A549 (cell line): ENCODE data around the gene SEMA5A. TPM values are rescaled to one million over a fixed set of nuclear protein-coding genes. Genes with fewer than 3 reads are reported as not detected.

Source experiments
- ATAC-seq, 2 experiments: fragments of 200-7000 bp in 1 of 2; fragments of >200 bp in 1 of 2; cut with Nextera tagmentation in 1 of 2; cut with Tn5 transposase in 1 of 2; 3 replicates each; pipeline versions ENCODE4 v1.8.0 to v1.9.1; 2018 to 2020; ENCODE audit warnings: mild to moderate bottlenecking in 1 of 2, moderate library complexity in 1 of 2
- CTCF ChIA-PET: fragments of 300-600 bp; sonication (Branson Sonifier 250); formaldehyde crosslinking; extraction: SDS; loops from one replicate; lab custom pipeline; 2021; ENCODE audit warnings: antibody characterized with exemption, inconsistent platforms; lab: Yijun Ruan, JAX
- POLR2A ChIA-PET: fragments of 350-600 bp; formaldehyde crosslinking; extraction: SDS; loops from one replicate; lab custom pipeline; 2021; ENCODE audit warnings: antibody characterized with exemption, inconsistent platforms; lab: Yijun Ruan, JAX
- DNase-seq, 2 experiments: peaks; one replicate each; pipeline versions ENCODE4 v3.0.0 to v3.0.0-alpha.2; 2011 to 2016; ENCODE audit warnings: low read depth in 1 of 2, low spot score in 1 of 2
- FAIRE-seq: peaks from 2 replicates; lab custom pipeline; 2011; peaks lifted over from hg19 to GRCh38; lab: Jason Lieb, UNC
- H3K27ac ChIP-seq, 2 experiments: fragments of >200 bp; sonication (Bioruptor Twin); formaldehyde crosslinking; 3 replicates each; pipeline ENCODE4 v1.5.1; 2016 to 2017
- H3K4me1 ChIP-seq: fragments of >200 bp; sonication (Bioruptor Twin); formaldehyde crosslinking; 3 replicates; pipeline ENCODE4 v1.6.1; 2016
- H3K4me2 ChIP-seq: fragments of >200 bp; sonication (Bioruptor Twin); formaldehyde crosslinking; 3 replicates; pipeline ENCODE4 v1.6.1; 2016
- H3K4me3 ChIP-seq: fragments of >200 bp; sonication (Bioruptor Twin); formaldehyde crosslinking; 3 replicates; pipeline ENCODE4 v1.5.1; 2016
- H3K9me3 ChIP-seq: fragments of >200 bp; sonication (Bioruptor Twin); formaldehyde crosslinking; 3 replicates; pipeline ENCODE4 v1.6.1; 2016
- ATOH8 ChIP-seq: fragments of 250-450 bp; sonication (Bioruptor Pico); IDR thresholded peaks from 2 replicates; pipeline ENCODE4 v1.5.0; 2020; ENCODE audit warnings: low read depth, mild to moderate bottlenecking, moderate library complexity
- CHD4 ChIP-seq: fragments of 200-600 bp; sonication (generic); IDR thresholded peaks from 2 replicates; pipeline ENCODE4 v1.6.1; 2016; ENCODE audit warnings: antibody characterized with exemption, mild to moderate bottlenecking, borderline replicate concordance
- E2F6 ChIP-seq: IDR thresholded peaks from 2 replicates; pipeline ENCODE4 v1.6.1; 2012; ENCODE audit warnings: low read depth, borderline replicate concordance
- FOSB ChIP-seq: fragments of 250-450 bp; sonication (Bioruptor Pico); IDR thresholded peaks from 2 replicates; pipeline ENCODE4 v1.5.0; 2020; ENCODE audit warnings: mild to moderate bottlenecking, moderate library complexity
- GATA3 ChIP-seq: IDR thresholded peaks from 2 replicates; pipeline ENCODE4 v1.6.1; 2012; ENCODE audit warnings: borderline replicate concordance
- HES2 ChIP-seq: fragments of >200 bp; sonication (Bioruptor Twin); formaldehyde crosslinking; IDR thresholded peaks from 2 replicates; pipeline ENCODE4 v1.6.1; 2016
- HEYL ChIP-seq: fragments of 250-450 bp; sonication (Bioruptor Pico); IDR thresholded peaks from 2 replicates; pipeline ENCODE4 v1.8.0; 2021; ENCODE audit warnings: mild to moderate bottlenecking, moderate library complexity
- HMGXB4 ChIP-seq: fragments of 250-450 bp; sonication (Bioruptor Pico); IDR thresholded peaks from 2 replicates; pipeline ENCODE4 v1.5.0; 2021; ENCODE audit warnings: mild to moderate bottlenecking, moderate library complexity, borderline replicate concordance
- JUNB ChIP-seq: fragments of >200 bp; sonication (Bioruptor Twin); formaldehyde crosslinking; IDR thresholded peaks from 2 replicates; pipeline ENCODE4 v1.6.1; 2016
- KDM5A ChIP-seq: fragments of 200-600 bp; sonication (generic); IDR thresholded peaks from 2 replicates; pipeline ENCODE4 v1.6.1; 2016; ENCODE audit warnings: antibody characterized with exemption, mild to moderate bottlenecking
- MAFK ChIP-seq: fragments of 450-650 bp; IDR thresholded peaks from 2 replicates; pipeline ENCODE4 v1.6.1; 2014; ENCODE audit not compliant: partially characterized antibody
- MAX ChIP-seq: IDR thresholded peaks from 2 replicates; pipeline ENCODE4 v1.6.1; 2012
- MAZ ChIP-seq: fragments of 150-350 bp; IDR thresholded peaks from 2 replicates; pipeline ENCODE4 v1.6.1; 2014; ENCODE audit warnings: antibody characterized with exemption, low read depth, low read length, borderline replicate concordance
- NR3C1 ChIP-seq: fragments of >200 bp; sonication (Bioruptor Twin); formaldehyde crosslinking; IDR thresholded peaks from 3 replicates; pipeline ENCODE4 v1.6.1; 2017
- PHF8 ChIP-seq: fragments of 200-600 bp; sonication (generic); IDR thresholded peaks from 2 replicates; pipeline ENCODE4 v1.6.1; 2016; ENCODE audit warnings: low read depth, mild to moderate bottlenecking, antibody characterized with exemption, moderate library complexity, borderline replicate concordance
- RCOR1 ChIP-seq: fragments of 150-350 bp; IDR thresholded peaks from 2 replicates; pipeline ENCODE4 v1.6.1; 2014; ENCODE audit warnings: antibody characterized with exemption, low read length, low read depth
- RFX5 ChIP-seq: fragments of 450-650 bp; IDR thresholded peaks from 2 replicates; pipeline ENCODE4 v1.7.1; 2014; ENCODE audit warnings: antibody characterized with exemption, mild to moderate bottlenecking, moderate library complexity
- SREBF2 ChIP-seq: fragments of 450-650 bp; IDR thresholded peaks from 2 replicates; pipeline ENCODE4 v1.6.1; 2014; ENCODE audit warnings: mild to moderate bottlenecking, moderate library complexity
- TP53 ChIP-seq: fragments of 250-450 bp; sonication (Bioruptor Pico); IDR thresholded peaks from 2 replicates; pipeline ENCODE4 v1.5.0; 2021; ENCODE audit warnings: mild to moderate bottlenecking, moderate library complexity
- USF2 ChIP-seq: fragments of 450-650 bp; IDR thresholded peaks from 2 replicates; pipeline ENCODE4 v1.6.1; 2014; ENCODE audit warnings: antibody characterized with exemption
- ZC3H11A ChIP-seq: fragments of 450-650 bp; IDR thresholded peaks from 2 replicates; pipeline ENCODE4 v1.6.1; 2014; ENCODE audit warnings: antibody characterized with exemption, mild to moderate bottlenecking
- ZSCAN20 ChIP-seq: fragments of 250-450 bp; sonication (Bioruptor Pico); IDR thresholded peaks from 2 replicates; pipeline ENCODE4 v1.8.0; 2022; ENCODE audit warnings: mild to moderate bottlenecking, moderate library complexity
- WGBS: methylation state at CpG from one replicate; pipeline ENCODE4 v1.1.6; 2017; ENCODE audit errors: missing lambda C conversion rate; 5-methylcytosine and 5-hydroxymethylcytosine counted together
- polyA plus RNA-seq, 4 experiments: library from polyadenylated mRNA; depleted of rRNA in 3 of 4; stranded (reverse); fragments of >200 nt; fragmentation: RNase III in 1 of 4; extraction: RNeasy Plus Mini Kit Qiagen cat#74134 plus additional on column Dnase treatment in 1 of 4; gene quantifications; 2 replicates in 3 of 4; 3 replicates in 1 of 4; pipeline ENCODE4 v1.2.3, GENCODE V29; 2011 to 2017

Gene SEMA5A
- polyA plus RNA-seq, 2 of the 4 experiments (the other 2 are of a cell fraction), result not detected

- no peak for ATAC-seq
- no peak for DNase-seq
- ChIA-PET POLR2A (no interaction called here), CTCF (no interaction called here)
- Histone ChIP-seq H3K4me1 (no peaks in the 10 kb centered on the region), H3K4me2 (no peak overlapping the region), H3K4me3 (no peak overlapping the region)
- FAIRE-seq, result no peak
- TF ChIP-seq HES2 (no peak), FOSB (CRISPR knock-in tag) (no peak), MAFK (peak; percentile 83), MAZ (no peak), SREBF2 (no peak), GATA3 (no peak), HEYL (CRISPR knock-in tag) (no peak)
- TF ChIP-seq, all 56 proteins: peak for 1
- H3K27ac ChIP-seq, result no peak overlapping the region
- WGBS, result 2% methylated on average over 2 of the region's 2 CpGs
- no peaks in the 10 kb centered on the region for H3K9me3 ChIP-seq
Measured at GRCh38 chr5:9399094-9399493, 146.8 kb downstream of the SEMA5A start.

GRCh38 chr5:9398227-9398626 lies 147.6 kb downstream of the SEMA5A start:
- WGBS, result 1% methylated on average over 3 of the region's 3 CpGs
- no peak for DNase-seq
- ChIA-PET CTCF (no interaction called here), POLR2A (no interaction called here)
- no peaks in the 10 kb centered on the region for H3K4me1 ChIP-seq
- H3K4me2 ChIP-seq, result no peak overlapping the region
- FAIRE-seq, result no peak
- no peak for ATAC-seq
- no peak overlapping the region for H3K4me3 ChIP-seq
- no peak for TF ChIP-seq TP53
- TF ChIP-seq ZC3H11A, result no peak
- no peak for TF ChIP-seq JUNB
- no peak for TF ChIP-seq PHF8
- TF ChIP-seq CHD4, result no peak
- no peak for TF ChIP-seq RFX5
- TF ChIP-seq E2F6, result no peak
- TF ChIP-seq MAX, result no peak
- no peak for TF ChIP-seq KDM5A
- TF ChIP-seq NR3C1, result no peak
- TF ChIP-seq ZSCAN20, result no peak
- no peak for TF ChIP-seq HES2
- no peak for TF ChIP-seq HMGXB4 (CRISPR knock-in tag)
- no peak for TF ChIP-seq USF2
- no peak for TF ChIP-seq RCOR1
- no peak for TF ChIP-seq ATOH8 (CRISPR knock-in tag)
- no peak overlapping the region for H3K27ac ChIP-seq
- H3K9me3 ChIP-seq, result no peaks in the 10 kb centered on the region
